NCI-H82 treated with DMSO at 0.1 percent for 48 hours (cell line): Measurements from ENCODE around the gene FYB1.

Experiments used
- DNase-seq: peaks from one replicate; lab custom pipeline; 2025; ENCODE audit not compliant: unreplicated experiment; lab: John Stamatoyannopoulos, UW

The FYB1 gene

GRCh38 chr5:39206630-39207321, 12.6 kb downstream of the FYB1 start:
- DNase-seq, result no peak

GRCh38 chr5:39205550-39205949, 13.8 kb downstream of the FYB1 start:
- no peak for DNase-seq

GRCh38 chr5:39203951-39204350, 15.4 kb downstream of the FYB1 start:
- no peak for DNase-seq

GRCh38 chr5:39203275-39203922, 16.0 kb downstream of the FYB1 start:
- DNase-seq, result no peak

GRCh38 chr5:39202597-39203274, 16.6 kb downstream of the FYB1 start:
- DNase-seq, result no peak

- DNase-seq, result no peak
Measured at GRCh38 chr5:39201781-39202596, 17.4 kb downstream of the FYB1 start.

- no peak for DNase-seq
Measured at GRCh38 chr5:39201160-39201780, 18.1 kb downstream of the FYB1 start.

GRCh38 chr5:39200081-39200480, 19.3 kb downstream of the FYB1 start:
- no peak for DNase-seq

GRCh38 chr5:39199335-39199734, 20.0 kb downstream of the FYB1 start:
- DNase-seq, result no peak

- no peak for DNase-seq
Measured at GRCh38 chr5:39198127-39198526, 21.2 kb downstream of the FYB1 start.

GRCh38 chr5:39197556-39197955, 21.8 kb downstream of the FYB1 start:
- no peak for DNase-seq

- DNase-seq, result no peak
Measured at GRCh38 chr5:39195198-39195826, 24.1 kb downstream of the FYB1 start.

- no peak for DNase-seq
Measured at GRCh38 chr5:39194466-39195136, 24.8 kb downstream of the FYB1 start.

- DNase-seq, result no peak
Measured at GRCh38 chr5:39193553-39194465, 25.6 kb downstream of the FYB1 start.

GRCh38 chr5:39192450-39193160, 26.8 kb downstream of the FYB1 start:
- no peak for DNase-seq

- DNase-seq, result no peak
Measured at GRCh38 chr5:39191216-39191615, 28.1 kb downstream of the FYB1 start.

GRCh38 chr5:39190311-39191102, 28.9 kb downstream of the FYB1 start:
- no peak for DNase-seq
